ENCODE data around the gene DNAJB6.

DNA sequence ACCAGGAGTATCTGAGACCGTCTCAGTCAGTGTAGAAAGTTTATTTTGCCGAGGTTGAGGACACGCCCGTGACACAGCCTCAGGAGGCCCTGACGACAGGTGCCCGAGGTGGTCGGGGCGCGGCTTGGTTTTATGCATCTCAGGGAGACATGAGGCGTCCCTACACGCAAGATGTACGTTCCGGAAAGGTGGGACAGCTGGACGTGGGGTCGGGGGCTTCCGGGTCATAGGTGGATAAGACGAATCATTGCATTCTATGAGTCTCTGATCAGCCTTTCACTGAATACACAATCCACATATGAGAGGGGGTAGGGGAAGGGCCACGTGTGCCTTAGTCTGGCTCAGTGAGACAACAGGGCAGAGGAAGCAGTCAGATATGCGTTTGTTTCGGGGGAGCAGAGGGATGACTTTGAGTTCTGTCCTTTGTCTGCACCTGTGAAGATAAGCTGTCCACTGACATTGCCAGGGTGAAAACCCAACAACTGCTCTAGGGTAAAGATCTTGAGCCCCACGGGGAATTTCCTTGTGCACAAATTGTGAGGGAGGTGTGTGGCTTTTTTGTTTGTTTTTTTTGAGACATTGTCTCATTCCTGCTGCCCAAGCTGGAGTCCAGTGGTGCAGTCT lies 66.2 kb downstream of the DNAJB6 start:
- TF ChIP-seq, protein P1, sequence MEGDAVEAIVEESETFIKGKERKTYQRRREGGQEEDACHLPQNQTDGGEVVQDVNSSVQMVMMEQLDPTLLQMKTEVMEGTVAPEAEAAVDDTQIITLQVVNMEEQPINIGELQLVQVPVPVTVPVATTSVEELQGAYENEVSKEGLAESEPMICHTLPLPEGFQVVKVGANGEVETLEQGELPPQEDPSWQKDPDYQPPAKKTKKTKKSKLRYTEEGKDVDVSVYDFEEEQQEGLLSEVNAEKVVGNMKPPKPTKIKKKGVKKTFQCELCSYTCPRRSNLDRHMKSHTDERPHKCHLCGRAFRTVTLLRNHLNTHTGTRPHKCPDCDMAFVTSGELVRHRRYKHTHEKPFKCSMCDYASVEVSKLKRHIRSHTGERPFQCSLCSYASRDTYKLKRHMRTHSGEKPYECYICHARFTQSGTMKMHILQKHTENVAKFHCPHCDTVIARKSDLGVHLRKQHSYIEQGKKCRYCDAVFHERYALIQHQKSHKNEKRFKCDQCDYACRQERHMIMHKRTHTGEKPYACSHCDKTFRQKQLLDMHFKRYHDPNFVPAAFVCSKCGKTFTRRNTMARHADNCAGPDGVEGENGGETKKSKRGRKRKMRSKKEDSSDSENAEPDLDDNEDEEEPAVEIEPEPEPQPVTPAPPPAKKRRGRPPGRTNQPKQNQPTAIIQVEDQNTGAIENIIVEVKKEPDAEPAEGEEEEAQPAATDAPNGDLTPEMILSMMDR (IDR thresholded peaks at IDR 0.05; ENCODE audit: low read depth, low read length), result no peak
- TF ChIP-seq, protein P2, sequence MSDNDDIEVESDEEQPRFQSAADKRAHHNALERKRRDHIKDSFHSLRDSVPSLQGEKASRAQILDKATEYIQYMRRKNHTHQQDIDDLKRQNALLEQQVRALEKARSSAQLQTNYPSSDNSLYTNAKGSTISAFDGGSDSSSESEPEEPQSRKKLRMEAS (IDR thresholded peaks at IDR 0.05; ENCODE audit: low read depth, low read length), result peak; percentile 51; the same call in 1 of the 2 replicates
